GM04503 (cell line): ENCODE results near the gene OR2T34.
"Not testable (repeated sequence)": the region's sequence is repeated elsewhere in the genome, so short reads cannot be mapped to it uniquely, and the experiment has no call there.

ENCODE experiments used
- DNase-seq: peaks from one replicate; pipeline ENCODE4 v3.0.0-alpha.2; 2012; ENCODE audit warnings: low read depth

The OR2T34 gene

GRCh38 chr1:248551027-248551426 is 23.5 kb downstream of the OR2T34 start:
- not testable (repeated sequence) for DNase-seq

- DNase-seq, result not testable (repeated sequence)
These were observed 27.2 kb downstream of the OR2T34 start for GRCh38 chr1:248547383-248547782.

- not testable (repeated sequence) for DNase-seq
These were observed 37.1 kb downstream of the OR2T34 start for GRCh38 chr1:248537449-248537848.
